HepG2 (cell line): ENCODE data around the gene CAMTA1. TPM values are rescaled to one million over a fixed set of nuclear protein-coding genes. Genes with fewer than 3 reads are reported as not detected.

Source experiments
- ATAC-seq: fragments of 200-7000 bp; cut with Tn5 transposase; 3 replicates; pipeline ENCODE4 v1.9.1; 2020; ENCODE audit warnings: mild to moderate bottlenecking, moderate library complexity
- BruUV-seq: library from RNA; stranded (reverse); fragments of 400-500 nt; replicated peaks from 2 replicates; lab custom pipeline; 2021; lab: Mats Ljungman, UMichigan
- CTCF ChIA-PET: fragments of 300-600 bp; formaldehyde crosslinking; extraction: SDS; loops from one replicate; lab custom pipeline; 2021; ENCODE audit warnings: low total read pairs, inconsistent platforms, low intra/inter-chr PET ratio; lab: Yijun Ruan, JAX
- POLR2A ChIA-PET: fragments of 350-600 bp; sonication (Branson Sonifier 250); formaldehyde crosslinking; loops from one replicate; lab custom pipeline; 2020; ENCODE audit warnings: antibody characterized with exemption, inconsistent platforms; lab: Yijun Ruan, JAX
- DNase-seq: peaks from one replicate; pipeline ENCODE4 v3.0.0-alpha.2; 2015; ENCODE audit warnings: low spot score
- FAIRE-seq: peaks from 3 replicates; lab custom pipeline; 2011; peaks lifted over from hg19 to GRCh38; lab: Jason Lieb, UNC
- H2AFZ ChIP-seq: one replicate; pipeline ENCODE4 v1.6.1; 2011; ENCODE audit warnings: low read length, inconsistent platforms
- H3K27ac ChIP-seq: fragments of 300-600 bp; 3 replicates; pipeline ENCODE4 v1.8.0; 2011; ENCODE audit warnings: mixed run types, mild to moderate bottlenecking, mixed read lengths, low read length, inconsistent platforms; ENCODE audit not compliant: insufficient read depth; ENCODE audit errors: extremely low read length
- H3K27me3 ChIP-seq, 2 experiments: fragments of 200-600 bp in 1 of 2; 2 replicates in 1 of 2; 3 replicates in 1 of 2; pipeline versions ENCODE4 v1.6.0 to v1.8.0; 2011; ENCODE audit warnings: low read length in 2 of 2, mild to moderate bottlenecking in 2 of 2, moderate library complexity in 2 of 2, inconsistent platforms in 1 of 2; ENCODE audit not compliant: insufficient read depth in 2 of 2, control insufficient read depth in 1 of 2
- H3K36me3 ChIP-seq, 2 experiments: fragments of 200-600 bp in 1 of 2; replicated peaks in 1 of 2; 2 replicates in 1 of 2; 3 replicates in 1 of 2; pipeline versions ENCODE4 v1.5.1 to v1.8.0; 2011; ENCODE audit warnings: low read length in 2 of 2, inconsistent platforms in 1 of 2; ENCODE audit not compliant: insufficient read depth in 2 of 2, control insufficient read depth in 1 of 2
- H3K4me1 ChIP-seq: 2 replicates; pipeline ENCODE4 v1.5.1; 2012; ENCODE audit warnings: low read length, inconsistent platforms; ENCODE audit not compliant: insufficient read depth
- H3K4me2 ChIP-seq: 2 replicates; pipeline ENCODE4 v1.6.0; 2011; ENCODE audit warnings: low read depth, low read length, inconsistent platforms
- H3K4me3 ChIP-seq, 3 experiments: fragments of 200-600 bp in 1 of 3; sonication (generic), shearing (Covaris generic) in 1 of 3; replicated peaks in 1 of 3; 2 replicates each; pipeline ENCODE4 v1.5.1; 2011 to 2016; ENCODE audit warnings: low read length in 3 of 3, inconsistent platforms in 2 of 3, low read depth in 2 of 3, mild to moderate bottlenecking in 2 of 3, control low read depth in 1 of 3, mixed read lengths in 1 of 3; ENCODE audit not compliant: insufficient read depth in 1 of 3
- H3K79me2 ChIP-seq: one replicate; pipeline ENCODE4 v1.6.1; 2011; ENCODE audit warnings: low read length, inconsistent platforms; ENCODE audit not compliant: insufficient read depth
- H3K9ac ChIP-seq: 2 replicates; pipeline ENCODE4 v1.6.0; 2011; ENCODE audit warnings: mild to moderate bottlenecking, low read depth, low read length, inconsistent platforms; ENCODE audit not compliant: insufficient read depth
- H3K9me3 ChIP-seq: 2 replicates; pipeline ENCODE4 v1.5.1; 2012; ENCODE audit warnings: mild to moderate bottlenecking, low read length
- H4K20me1 ChIP-seq: 2 replicates; pipeline ENCODE4 v1.6.0; 2011; ENCODE audit warnings: inconsistent platforms, mild to moderate bottlenecking, low read length, moderate library complexity; ENCODE audit not compliant: insufficient read depth
- CBFB ChIP-seq: sonication (generic); formaldehyde crosslinking; IDR thresholded peaks from 2 replicates; pipeline ENCODE4 v1.4.0; 2020; ENCODE audit warnings: missing genetic modification reagents
- HOXA7 ChIP-seq: sonication (generic); formaldehyde crosslinking; IDR thresholded peaks from 2 replicates; pipeline ENCODE4 v1.8.1; 2022; ENCODE audit warnings: mild to moderate bottlenecking, missing genetic modification reagents, moderate library complexity
- KDM5B ChIP-seq: sonication (generic); formaldehyde crosslinking; IDR thresholded peaks from 2 replicates; pipeline ENCODE4 v1.4.0; 2020; ENCODE audit warnings: missing genetic modification reagents, mild to moderate bottlenecking, borderline replicate concordance
- MTF1 ChIP-seq: sonication (generic); formaldehyde crosslinking; IDR thresholded peaks from 2 replicates; pipeline ENCODE4 v1.5.0; 2020; ENCODE audit warnings: missing genetic modification reagents
- STAG1 ChIP-seq: sonication (generic); formaldehyde crosslinking; IDR thresholded peaks from 2 replicates; pipeline ENCODE4 v1.4.0; 2020; ENCODE audit warnings: missing genetic modification reagents
- ZBTB3 ChIP-seq: sonication (generic); formaldehyde crosslinking; IDR thresholded peaks from 2 replicates; pipeline ENCODE4 v1.4.0; 2020; ENCODE audit warnings: low read depth, mild to moderate bottlenecking, moderate library complexity, missing genetic modification reagents, borderline replicate concordance
- ZNF207 ChIP-seq: fragments of 450-650 bp; IDR thresholded peaks from 2 replicates; pipeline ENCODE4 v1.6.1; 2016; ENCODE audit warnings: antibody characterized with exemption, borderline replicate concordance
- ZNF24 ChIP-seq: fragments of 450-650 bp; IDR thresholded peaks from 2 replicates; pipeline ENCODE4 v1.6.1; 2017; ENCODE audit warnings: antibody characterized with exemption, mild to moderate bottlenecking
- ZNF660 ChIP-seq: sonication (generic); formaldehyde crosslinking; IDR thresholded peaks from 2 replicates; pipeline ENCODE4 v1.5.1; 2020; ENCODE audit warnings: mild to moderate bottlenecking, low read depth, missing genetic modification reagents, borderline replicate concordance
- ZNF672 ChIP-seq: sonication (generic); formaldehyde crosslinking; IDR thresholded peaks from 2 replicates; pipeline ENCODE4 v1.8.1; 2022; ENCODE audit warnings: missing genetic modification reagents
- WGBS: methylation state at CpG from one replicate; pipeline ENCODE4 v1.1.6; 2017; ENCODE audit warnings: low lambda C conversion rate; 5-methylcytosine and 5-hydroxymethylcytosine counted together
- in situ Hi-C: cut with HindIII; loops from 2 replicates; pipeline ENCODE4 v1.10.0; 2017; ENCODE audit warnings: low pct_unique_long_range_greater_than_20kb; ENCODE audit not compliant: extremely low pct_ligation_motif_present
- intact Hi-C: fragments of 100-400 bp; cut with micrococcal nuclease; formaldehyde crosslinking; loops from one replicate; pipeline ENCODE4 v1.10.0; 2022; ENCODE audit not compliant: unreplicated experiment
- polyA plus RNA-seq, 8 experiments: library from polyadenylated mRNA; depleted of rRNA in 3 of 8; stranded (reverse) in 7 of 8; unstranded in 1 of 8; fragments of >200 nt; fragmentation: Illumina TruSeq in 4 of 8; extraction: Trizol in 4 of 8; gene quantifications; 2 replicates each; pipeline versions ENCODE4 v1.2.1 to v1.2.3, GENCODE V29; 2011 to 2016; ENCODE audit warnings: low read depth in 4 of 8, missing spikeins in 1 of 8, mixed read lengths in 1 of 8; ENCODE audit not compliant: insufficient read depth in 1 of 8
- total RNA-seq, 5 experiments: library from RNA; depleted of rRNA; stranded (reverse); fragments of >200 nt; fragmentation: Illumina TruSeq; extraction: Trizol; gene quantifications; 2 replicates each; pipeline ENCODE4 v1.2.3, GENCODE V29; 2016; ENCODE audit warnings: low read depth in 1 of 5
- TF ChIP-seq, protein P1 (sequence below): sonication (generic); formaldehyde crosslinking; IDR thresholded peaks from 2 replicates; pipeline ENCODE4 v1.4.0; 2020; ENCODE audit warnings: low read depth, mild to moderate bottlenecking, missing genetic modification reagents
- TF ChIP-seq, protein P2 (sequence below): sonication (generic); formaldehyde crosslinking; IDR thresholded peaks from 2 replicates; pipeline ENCODE4 v1.4.0; 2020; ENCODE audit warnings: mild to moderate bottlenecking, missing genetic modification reagents
- TF ChIP-seq, protein P3 (sequence below): sonication (generic); formaldehyde crosslinking; IDR thresholded peaks from 2 replicates; pipeline ENCODE4 v1.4.0; 2020; ENCODE audit warnings: missing genetic modification reagents
- TF ChIP-seq, protein P4 (sequence below): sonication (generic); formaldehyde crosslinking; IDR thresholded peaks from 2 replicates; pipeline ENCODE4 v1.4.0; 2020; ENCODE audit warnings: missing genetic modification reagents
- TF ChIP-seq, protein P5 (sequence below): sonication (generic); formaldehyde crosslinking; IDR thresholded peaks from 2 replicates; pipeline ENCODE4 v1.4.0; 2020; ENCODE audit warnings: mild to moderate bottlenecking, missing genetic modification reagents
- TF ChIP-seq, protein P6 (sequence below): sonication (generic); formaldehyde crosslinking; IDR thresholded peaks from 2 replicates; pipeline ENCODE4 v1.4.0; 2020; ENCODE audit warnings: mild to moderate bottlenecking, missing genetic modification reagents

The CAMTA1 gene
- total and polyA plus RNA-seq, 2 of the 13 experiments (the other 11 are each of a cell fraction or from before 2014, with no cell fraction given) = 25.0 to 36.4 TPM

DNA sequence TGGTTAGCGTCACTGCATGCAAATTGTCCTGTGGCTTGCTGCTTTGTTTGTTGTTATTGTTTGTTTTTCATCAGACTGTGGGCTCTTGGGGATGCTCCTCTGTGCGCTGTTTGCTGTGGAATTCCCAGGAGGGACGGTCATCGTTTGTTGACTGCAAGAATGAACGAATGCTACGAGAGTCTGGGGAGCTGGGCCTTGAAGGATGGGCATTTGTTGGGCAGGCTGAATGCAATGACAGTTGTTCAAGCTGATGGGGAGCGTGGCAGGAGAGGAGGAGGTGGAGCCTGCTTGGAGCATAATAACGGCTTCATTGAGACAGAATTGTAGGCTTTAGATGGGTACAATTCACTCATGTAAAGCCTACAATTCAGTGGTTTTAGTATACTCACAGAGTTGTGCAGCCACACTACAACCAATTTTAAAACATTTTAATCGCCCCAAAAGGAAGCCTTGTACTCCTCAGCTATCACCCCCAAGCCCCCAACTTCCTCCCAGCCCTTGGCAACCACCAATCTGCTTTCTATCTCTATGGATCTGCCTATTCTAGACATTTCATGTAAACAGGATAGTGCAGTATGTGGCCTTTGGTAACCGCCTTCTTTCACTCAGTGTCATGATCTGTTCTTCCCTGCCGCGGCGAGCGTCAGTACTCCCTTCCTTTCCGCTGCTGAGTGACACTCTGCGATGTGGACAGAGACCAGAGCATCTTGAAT is 190.2 kb downstream of the CAMTA1 start (continued):
- TF ChIP-seq ZNF672 (CRISPR knock-in tag) = no peak
- TF ChIP-seq ZBTB3 = no peak
- TF ChIP-seq, protein P1, sequence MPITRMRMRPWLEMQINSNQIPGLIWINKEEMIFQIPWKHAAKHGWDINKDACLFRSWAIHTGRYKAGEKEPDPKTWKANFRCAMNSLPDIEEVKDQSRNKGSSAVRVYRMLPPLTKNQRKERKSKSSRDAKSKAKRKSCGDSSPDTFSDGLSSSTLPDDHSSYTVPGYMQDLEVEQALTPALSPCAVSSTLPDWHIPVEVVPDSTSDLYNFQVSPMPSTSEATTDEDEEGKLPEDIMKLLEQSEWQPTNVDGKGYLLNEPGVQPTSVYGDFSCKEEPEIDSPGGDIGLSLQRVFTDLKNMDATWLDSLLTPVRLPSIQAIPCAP (CRISPR knock-in tag) = no peak
- TF ChIP-seq, protein P2, sequence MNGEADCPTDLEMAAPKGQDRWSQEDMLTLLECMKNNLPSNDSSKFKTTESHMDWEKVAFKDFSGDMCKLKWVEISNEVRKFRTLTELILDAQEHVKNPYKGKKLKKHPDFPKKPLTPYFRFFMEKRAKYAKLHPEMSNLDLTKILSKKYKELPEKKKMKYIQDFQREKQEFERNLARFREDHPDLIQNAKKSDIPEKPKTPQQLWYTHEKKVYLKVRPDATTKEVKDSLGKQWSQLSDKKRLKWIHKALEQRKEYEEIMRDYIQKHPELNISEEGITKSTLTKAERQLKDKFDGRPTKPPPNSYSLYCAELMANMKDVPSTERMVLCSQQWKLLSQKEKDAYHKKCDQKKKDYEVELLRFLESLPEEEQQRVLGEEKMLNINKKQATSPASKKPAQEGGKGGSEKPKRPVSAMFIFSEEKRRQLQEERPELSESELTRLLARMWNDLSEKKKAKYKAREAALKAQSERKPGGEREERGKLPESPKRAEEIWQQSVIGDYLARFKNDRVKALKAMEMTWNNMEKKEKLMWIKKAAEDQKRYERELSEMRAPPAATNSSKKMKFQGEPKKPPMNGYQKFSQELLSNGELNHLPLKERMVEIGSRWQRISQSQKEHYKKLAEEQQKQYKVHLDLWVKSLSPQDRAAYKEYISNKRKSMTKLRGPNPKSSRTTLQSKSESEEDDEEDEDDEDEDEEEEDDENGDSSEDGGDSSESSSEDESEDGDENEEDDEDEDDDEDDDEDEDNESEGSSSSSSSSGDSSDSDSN (CRISPR knock-in tag) = no peak
- no peak for TF ChIP-seq CBFB (CRISPR knock-in tag)
- TF ChIP-seq, protein P3, sequence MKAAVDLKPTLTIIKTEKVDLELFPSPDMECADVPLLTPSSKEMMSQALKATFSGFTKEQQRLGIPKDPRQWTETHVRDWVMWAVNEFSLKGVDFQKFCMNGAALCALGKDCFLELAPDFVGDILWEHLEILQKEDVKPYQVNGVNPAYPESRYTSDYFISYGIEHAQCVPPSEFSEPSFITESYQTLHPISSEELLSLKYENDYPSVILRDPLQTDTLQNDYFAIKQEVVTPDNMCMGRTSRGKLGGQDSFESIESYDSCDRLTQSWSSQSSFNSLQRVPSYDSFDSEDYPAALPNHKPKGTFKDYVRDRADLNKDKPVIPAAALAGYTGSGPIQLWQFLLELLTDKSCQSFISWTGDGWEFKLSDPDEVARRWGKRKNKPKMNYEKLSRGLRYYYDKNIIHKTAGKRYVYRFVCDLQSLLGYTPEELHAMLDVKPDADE (CRISPR knock-in tag) = no peak
- TF ChIP-seq, all 625 proteins: peak for 0

DNA sequence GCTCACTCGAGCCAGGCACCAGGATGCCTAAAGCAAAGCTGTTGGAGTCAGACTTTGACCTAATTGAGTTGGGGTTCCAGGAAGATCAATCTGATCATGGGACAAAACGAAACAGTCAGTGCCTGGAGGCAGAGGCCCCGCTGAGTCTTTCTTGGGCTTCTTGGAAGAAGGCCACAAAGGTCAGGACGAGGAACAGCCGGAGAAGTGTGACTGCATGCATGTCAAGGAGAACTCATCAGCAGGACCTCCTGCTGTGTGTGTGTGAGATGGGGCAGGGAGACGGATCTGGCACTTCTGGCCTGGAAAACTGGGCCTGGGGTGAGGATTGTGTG is 190.8 kb downstream of the CAMTA1 start:
- ATAC-seq (no peak), DNase-seq (no peak), FAIRE-seq (no peak)
- no TSS peak for BruUV-seq
- H3K9ac ChIP-seq = no peak overlapping the region
- H3K79me2 ChIP-seq = no peaks in the 10 kb centered on the region
- peaks cover 8 to 54% of the 10 kb centered on the region in 2 experiments for H3K27me3 ChIP-seq
- no peaks in the 10 kb centered on the region for H3K9me3 ChIP-seq
- in situ Hi-C loops = no loop called here
- ChIA-PET POLR2A (no interaction called here), CTCF (no interaction called here)
- no peak overlapping the region for H3K4me3 ChIP-seq
- no peaks in the 10 kb centered on the region for H3K36me3 ChIP-seq
- no peak overlapping the region for H3K27ac ChIP-seq
- no peaks in the 10 kb centered on the region for H4K20me1 ChIP-seq
- intact Hi-C loops = no loop called here
- H2AFZ ChIP-seq = no peak overlapping the region
- 17% methylated on average over 6 of the region's 6 CpGs for WGBS
- no peaks in the 10 kb centered on the region for H3K4me1 ChIP-seq
- H3K4me2 ChIP-seq = no peak overlapping the region
- TF ChIP-seq ZNF24 = no peak
- no peak for TF ChIP-seq HOXA7
- TF ChIP-seq STAG1 (CRISPR knock-in tag) = no peak
- TF ChIP-seq, protein P4, sequence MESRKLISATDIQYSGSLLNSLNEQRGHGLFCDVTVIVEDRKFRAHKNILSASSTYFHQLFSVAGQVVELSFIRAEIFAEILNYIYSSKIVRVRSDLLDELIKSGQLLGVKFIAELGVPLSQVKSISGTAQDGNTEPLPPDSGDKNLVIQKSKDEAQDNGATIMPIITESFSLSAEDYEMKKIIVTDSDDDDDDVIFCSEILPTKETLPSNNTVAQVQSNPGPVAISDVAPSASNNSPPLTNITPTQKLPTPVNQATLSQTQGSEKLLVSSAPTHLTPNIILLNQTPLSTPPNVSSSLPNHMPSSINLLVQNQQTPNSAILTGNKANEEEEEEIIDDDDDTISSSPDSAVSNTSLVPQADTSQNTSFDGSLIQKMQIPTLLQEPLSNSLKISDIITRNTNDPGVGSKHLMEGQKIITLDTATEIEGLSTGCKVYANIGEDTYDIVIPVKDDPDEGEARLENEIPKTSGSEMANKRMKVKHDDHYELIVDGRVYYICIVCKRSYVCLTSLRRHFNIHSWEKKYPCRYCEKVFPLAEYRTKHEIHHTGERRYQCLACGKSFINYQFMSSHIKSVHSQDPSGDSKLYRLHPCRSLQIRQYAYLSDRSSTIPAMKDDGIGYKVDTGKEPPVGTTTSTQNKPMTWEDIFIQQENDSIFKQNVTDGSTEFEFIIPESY (CRISPR knock-in tag) = no peak
- TF ChIP-seq, protein P5, sequence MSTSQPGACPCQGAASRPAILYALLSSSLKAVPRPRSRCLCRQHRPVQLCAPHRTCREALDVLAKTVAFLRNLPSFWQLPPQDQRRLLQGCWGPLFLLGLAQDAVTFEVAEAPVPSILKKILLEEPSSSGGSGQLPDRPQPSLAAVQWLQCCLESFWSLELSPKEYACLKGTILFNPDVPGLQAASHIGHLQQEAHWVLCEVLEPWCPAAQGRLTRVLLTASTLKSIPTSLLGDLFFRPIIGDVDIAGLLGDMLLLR (CRISPR knock-in tag) = no peak
- TF ChIP-seq ZNF660 (CRISPR knock-in tag) = no peak
- no peak for TF ChIP-seq ZNF207
- no peak for TF ChIP-seq MTF1 (CRISPR knock-in tag)
- no peak for TF ChIP-seq KDM5B
- TF ChIP-seq, protein P6, sequence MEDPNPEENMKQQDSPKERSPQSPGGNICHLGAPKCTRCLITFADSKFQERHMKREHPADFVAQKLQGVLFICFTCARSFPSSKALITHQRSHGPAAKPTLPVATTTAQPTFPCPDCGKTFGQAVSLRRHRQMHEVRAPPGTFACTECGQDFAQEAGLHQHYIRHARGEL (CRISPR knock-in tag) = no peak
